ENCODE measurements around the gene KCNIP1.

Gene KCNIP1

GRCh38 chr5:170508660-170509347, 5.0 kb downstream of the KCNIP1 start:
- Histone ChIP-seq H2AK5ac (ENCODE audit: low read length, severe bottlenecking) (peak overlapping the region; percentile 73), H3K4me1 (ENCODE audit: control insufficient read depth, insufficient read depth, low read depth, low read length) (peaks cover 23% of the 10 kb centered on the region), H2BK120ac (ENCODE audit: low read depth, low read length) (no peak overlapping the region), H3K79me1 (replicated peaks; ENCODE audit: low read length, poor library complexity, severe bottlenecking) (peaks cover 25% of the 10 kb centered on the region), H3K9ac (ENCODE audit: low read length) (no peak overlapping the region), H2BK5ac (ENCODE audit: low read depth, low read length, poor library complexity, severe bottlenecking) (peak overlapping the region; percentile 24), H2BK15ac (ENCODE audit: low read depth, poor library complexity, severe bottlenecking) (no peak overlapping the region), H3K36me3 (ENCODE audit: control insufficient read depth in 1 of 2, insufficient read depth in 2 of 2, low read depth in 1 of 2, low read length in 2 of 2) (peaks cover 0 to 8% of the 10 kb centered on the region in 2 experiments), H2BK12ac (ENCODE audit: low read length in 2 of 2) (no peak overlapping the region), H2AFZ (ENCODE audit: low read depth, low read length) (no peak overlapping the region), H3K18ac (ENCODE audit: low read depth in 1 of 2, low read length in 2 of 2) (no peak overlapping the region), H3K14ac (ENCODE audit: low read length in 2 of 2) (no peak overlapping the region), H3K4me3 (ENCODE audit: insufficient read depth in 1 of 2, low read depth in 1 of 2, low read length in 2 of 2) (no peak overlapping the region), H3K9me3 (ENCODE audit: control insufficient read depth, low read length) (no peaks in the 10 kb centered on the region), H3K4me2 (ENCODE audit: low read length, poor library complexity, severe bottlenecking) (no peak overlapping the region), H3K27me3 (ENCODE audit: control insufficient read depth in 1 of 2, insufficient read depth in 1 of 2, low read length in 2 of 2) (peaks cover 0 to 53% of the 10 kb centered on the region in 2 experiments), H3K27ac (ENCODE audit: low read length, poor library complexity, severe bottlenecking) (peak overlapping the region; percentile 84), H4K8ac (ENCODE audit: low read length) (no peak overlapping the region), H4K91ac (ENCODE audit: low read length) (no peak overlapping the region), H3K4ac (ENCODE audit: low read depth in 1 of 2, low read length in 2 of 2) (no peak overlapping the region), H3K23ac (ENCODE audit: low read length in 2 of 2) (no peak overlapping the region)
- no peak for DNase-seq
- 70% methylated on average over 7 of the region's 8 CpGs for WGBS

- Histone ChIP-seq H3K23ac (ENCODE audit: low read length in 2 of 2) (no peak overlapping the region), H3K27me3 (ENCODE audit: control insufficient read depth in 1 of 2, insufficient read depth in 1 of 2, low read length in 2 of 2) (peaks cover 0 to 55% of the 10 kb centered on the region in 2 experiments), H2AFZ (ENCODE audit: low read depth, low read length) (no peak overlapping the region), H2BK5ac (ENCODE audit: low read depth, low read length, poor library complexity, severe bottlenecking) (no peak overlapping the region), H3K79me1 (replicated peaks; ENCODE audit: low read length, poor library complexity, severe bottlenecking) (peaks cover 30% of the 10 kb centered on the region), H3K27ac (ENCODE audit: low read length, poor library complexity, severe bottlenecking) (peak overlapping the region; percentile 84), H4K8ac (ENCODE audit: low read length) (no peak overlapping the region), H3K14ac (ENCODE audit: low read length in 2 of 2) (no peak overlapping the region), H3K4ac (ENCODE audit: low read depth in 1 of 2, low read length in 2 of 2) (no peak overlapping the region), H3K4me1 (ENCODE audit: control insufficient read depth, insufficient read depth, low read depth, low read length) (peaks cover 23% of the 10 kb centered on the region), H3K4me2 (ENCODE audit: low read length, poor library complexity, severe bottlenecking) (no peak overlapping the region), H3K4me3 (ENCODE audit: insufficient read depth in 1 of 2, low read depth in 1 of 2, low read length in 2 of 2) (no peak overlapping the region), H3K9ac (ENCODE audit: low read length) (no peak overlapping the region), H3K18ac (ENCODE audit: low read depth in 1 of 2, low read length in 2 of 2) (no peak overlapping the region), H2AK5ac (ENCODE audit: low read length, severe bottlenecking) (peak overlapping the region; percentile 73), H3K9me3 (ENCODE audit: control insufficient read depth, low read length) (no peaks in the 10 kb centered on the region), H2BK15ac (ENCODE audit: low read depth, poor library complexity, severe bottlenecking) (no peak overlapping the region), H2BK120ac (ENCODE audit: low read depth, low read length) (no peak overlapping the region), H4K91ac (ENCODE audit: low read length) (no peak overlapping the region), H3K36me3 (ENCODE audit: control insufficient read depth in 1 of 2, insufficient read depth in 2 of 2, low read depth in 1 of 2, low read length in 2 of 2) (peaks cover 0 to 13% of the 10 kb centered on the region in 2 experiments), H2BK12ac (ENCODE audit: low read length in 2 of 2) (no peak overlapping the region)
- DNase-seq: no peak
- WGBS: no CpG with 5 or more reads among the region's 1 CpG
These were observed 5.5 kb downstream of the KCNIP1 start for GRCh38 chr5:170509348-170509660.

- H3K18ac ChIP-seq (ENCODE audit: low read depth in 1 of 2, low read length in 2 of 2): no peak overlapping the region
- H2BK5ac ChIP-seq (ENCODE audit: low read depth, low read length, poor library complexity, severe bottlenecking): no peak overlapping the region
- H3K79me1 ChIP-seq (replicated peaks; ENCODE audit: low read length, poor library complexity, severe bottlenecking): peaks cover 30% of the 10 kb centered on the region
- H3K27ac ChIP-seq (ENCODE audit: low read length, poor library complexity, severe bottlenecking): no peak overlapping the region
- no peak for DNase-seq
- WGBS: 88% methylated on average over 7 of the region's 7 CpGs
- peaks cover 0 to 14% of the 10 kb centered on the region in 2 experiments for H3K36me3 ChIP-seq (ENCODE audit: control insufficient read depth in 1 of 2, insufficient read depth in 2 of 2, low read depth in 1 of 2, low read length in 2 of 2)
- H3K4ac ChIP-seq (ENCODE audit: low read depth in 1 of 2, low read length in 2 of 2): no peak overlapping the region
- H3K4me2 ChIP-seq (ENCODE audit: low read length, poor library complexity, severe bottlenecking): no peak overlapping the region
- no peaks in the 10 kb centered on the region for H3K9me3 ChIP-seq (ENCODE audit: control insufficient read depth, low read length)
- peaks cover 0 to 54% of the 10 kb centered on the region in 2 experiments for H3K27me3 ChIP-seq (ENCODE audit: control insufficient read depth in 1 of 2, insufficient read depth in 1 of 2, low read length in 2 of 2)
- H3K9ac ChIP-seq (ENCODE audit: low read length): no peak overlapping the region
- peaks cover 16% of the 10 kb centered on the region for H3K4me1 ChIP-seq (ENCODE audit: control insufficient read depth, insufficient read depth, low read depth, low read length)
- no peak overlapping the region for H2BK15ac ChIP-seq (ENCODE audit: low read depth, poor library complexity, severe bottlenecking)
- H2AK5ac ChIP-seq (ENCODE audit: low read length, severe bottlenecking): peak overlapping the region; percentile 89
- no peak overlapping the region for H2BK12ac ChIP-seq (ENCODE audit: low read length in 2 of 2)
- H2BK120ac ChIP-seq (ENCODE audit: low read depth, low read length): no peak overlapping the region
- H3K14ac ChIP-seq (ENCODE audit: low read length in 2 of 2): no peak overlapping the region
- no peak overlapping the region for H3K23ac ChIP-seq (ENCODE audit: low read length in 2 of 2)
- H2AFZ ChIP-seq (ENCODE audit: low read depth, low read length): no peak overlapping the region
- no peak overlapping the region for H4K8ac ChIP-seq (ENCODE audit: low read length)
- no peak overlapping the region for H4K91ac ChIP-seq (ENCODE audit: low read length)
- no peak overlapping the region for H3K4me3 ChIP-seq (ENCODE audit: insufficient read depth in 1 of 2, low read depth in 1 of 2, low read length in 2 of 2)
These were observed 6.3 kb downstream of the KCNIP1 start for GRCh38 chr5:170510126-170510525.

GRCh38 chr5:170510559-170510958, 6.7 kb downstream of the KCNIP1 start:
- H2BK12ac ChIP-seq (ENCODE audit: low read length in 2 of 2): no peak overlapping the region
- peaks cover 0 to 14% of the 10 kb centered on the region in 2 experiments for H3K36me3 ChIP-seq (ENCODE audit: control insufficient read depth in 1 of 2, insufficient read depth in 2 of 2, low read depth in 1 of 2, low read length in 2 of 2)
- peaks cover 0 to 54% of the 10 kb centered on the region in 2 experiments for H3K27me3 ChIP-seq (ENCODE audit: control insufficient read depth in 1 of 2, insufficient read depth in 1 of 2, low read length in 2 of 2)
- H3K23ac ChIP-seq (ENCODE audit: low read length in 2 of 2): no peak overlapping the region
- H2BK120ac ChIP-seq (ENCODE audit: low read depth, low read length): no peak overlapping the region
- no peak overlapping the region for H3K9ac ChIP-seq (ENCODE audit: low read length)
- H3K14ac ChIP-seq (ENCODE audit: low read length in 2 of 2): no peak overlapping the region
- no peak overlapping the region for H3K27ac ChIP-seq (ENCODE audit: low read length, poor library complexity, severe bottlenecking)
- no peak overlapping the region for H3K4me3 ChIP-seq (ENCODE audit: insufficient read depth in 1 of 2, low read depth in 1 of 2, low read length in 2 of 2)
- H2BK5ac ChIP-seq (ENCODE audit: low read depth, low read length, poor library complexity, severe bottlenecking): no peak overlapping the region
- WGBS: 87% methylated on average over 3 of the region's 5 CpGs
- DNase-seq: no peak
- H2BK15ac ChIP-seq (ENCODE audit: low read depth, poor library complexity, severe bottlenecking): no peak overlapping the region
- H2AFZ ChIP-seq (ENCODE audit: low read depth, low read length): no peak overlapping the region
- peaks cover 15% of the 10 kb centered on the region for H3K4me1 ChIP-seq (ENCODE audit: control insufficient read depth, insufficient read depth, low read depth, low read length)
- no peak overlapping the region for H4K8ac ChIP-seq (ENCODE audit: low read length)
- no peaks in the 10 kb centered on the region for H3K9me3 ChIP-seq (ENCODE audit: control insufficient read depth, low read length)
- no peak overlapping the region for H4K91ac ChIP-seq (ENCODE audit: low read length)
- H3K79me1 ChIP-seq (replicated peaks; ENCODE audit: low read length, poor library complexity, severe bottlenecking): peaks cover 30% of the 10 kb centered on the region
- no peak overlapping the region for H3K18ac ChIP-seq (ENCODE audit: low read depth in 1 of 2, low read length in 2 of 2)
- no peak overlapping the region for H2AK5ac ChIP-seq (ENCODE audit: low read length, severe bottlenecking)
- no peak overlapping the region for H3K4me2 ChIP-seq (ENCODE audit: low read length, poor library complexity, severe bottlenecking)
- no peak overlapping the region for H3K4ac ChIP-seq (ENCODE audit: low read depth in 1 of 2, low read length in 2 of 2)
